PC-3 (cell line): ENCODE data around the gene ARFIP1.

ENCODE experiments used
- EZH2phosphoT487 ChIP-seq: fragments of 300-600 bp; sonication (generic); IDR thresholded peaks from 2 replicates; pipeline ENCODE4 v1.6.1; 2018; ENCODE audit warnings: mild to moderate bottlenecking, antibody characterized with exemption, low read length, borderline replicate concordance
- TF ChIP-seq, protein P1 (sequence below): fragments of 300-600 bp; sonication (generic); conservative IDR thresholded peaks from 2 replicates; pipeline ENCODE4 v1.5.1; 2017; ENCODE audit warnings: antibody characterized with exemption, low read depth, mild to moderate bottlenecking, low read length

DNA sequence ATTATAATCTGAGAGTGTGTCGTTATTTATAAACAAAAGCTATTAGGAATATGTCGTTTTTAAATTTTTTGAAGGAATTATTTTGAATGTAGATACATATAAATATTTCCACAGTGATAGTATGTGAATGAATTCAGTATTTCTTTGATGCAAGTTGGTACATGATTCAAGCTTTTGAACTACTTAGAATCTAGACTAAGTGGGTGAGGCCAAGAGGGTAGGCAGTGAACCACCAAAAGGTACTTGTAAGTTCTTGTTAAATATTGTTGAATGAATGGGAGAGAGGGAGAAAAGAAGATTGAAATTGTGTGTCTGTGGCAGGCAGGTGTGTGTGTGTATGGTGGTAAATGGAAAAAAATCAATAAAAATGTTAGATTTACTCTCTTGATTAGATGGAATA is 69.6 kb downstream of the ARFIP1 start:
- TF ChIP-seq, protein P1, sequence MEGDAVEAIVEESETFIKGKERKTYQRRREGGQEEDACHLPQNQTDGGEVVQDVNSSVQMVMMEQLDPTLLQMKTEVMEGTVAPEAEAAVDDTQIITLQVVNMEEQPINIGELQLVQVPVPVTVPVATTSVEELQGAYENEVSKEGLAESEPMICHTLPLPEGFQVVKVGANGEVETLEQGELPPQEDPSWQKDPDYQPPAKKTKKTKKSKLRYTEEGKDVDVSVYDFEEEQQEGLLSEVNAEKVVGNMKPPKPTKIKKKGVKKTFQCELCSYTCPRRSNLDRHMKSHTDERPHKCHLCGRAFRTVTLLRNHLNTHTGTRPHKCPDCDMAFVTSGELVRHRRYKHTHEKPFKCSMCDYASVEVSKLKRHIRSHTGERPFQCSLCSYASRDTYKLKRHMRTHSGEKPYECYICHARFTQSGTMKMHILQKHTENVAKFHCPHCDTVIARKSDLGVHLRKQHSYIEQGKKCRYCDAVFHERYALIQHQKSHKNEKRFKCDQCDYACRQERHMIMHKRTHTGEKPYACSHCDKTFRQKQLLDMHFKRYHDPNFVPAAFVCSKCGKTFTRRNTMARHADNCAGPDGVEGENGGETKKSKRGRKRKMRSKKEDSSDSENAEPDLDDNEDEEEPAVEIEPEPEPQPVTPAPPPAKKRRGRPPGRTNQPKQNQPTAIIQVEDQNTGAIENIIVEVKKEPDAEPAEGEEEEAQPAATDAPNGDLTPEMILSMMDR = no peak
- TF ChIP-seq EZH2phosphoT487 = no peak
